Activated CD4-positive, alpha-beta T cell treated with anti-CD3 and anti-CD28 coated beads for 36 hours (primary cell): Measurements from ENCODE around the gene C1S. TPM values are rescaled to one million over a fixed set of nuclear protein-coding genes. Genes with fewer than 3 reads are reported as not detected.
"Not testable (repeated sequence)": the region's sequence is repeated elsewhere in the genome, so short reads cannot be mapped to it uniquely, and the experiment has no call there.

Source experiments
- ATAC-seq: fragments of 200-7000 bp; cut with Tn5 transposase; one replicate; pipeline ENCODE4 v1.10.0; 2021; ENCODE audit warnings: mild to moderate bottlenecking, moderate library complexity
- CTCF ChIA-PET: fragments of 350-600 bp; sonication (Branson Sonifier 250); formaldehyde crosslinking; loops from one replicate; lab custom pipeline; 2021; ENCODE audit warnings: antibody characterized with exemption; lab: Charles Lee
- POLR2A ChIA-PET: fragments of 350-600 bp; sonication (Branson Sonifier 250); formaldehyde crosslinking; loops from one replicate; lab custom pipeline; 2021; ENCODE audit warnings: antibody characterized with exemption, inconsistent platforms; lab: Charles Lee
- DNase-seq: peaks from one replicate; pipeline ENCODE4 v3.0.0-alpha.2; 2020
- H3K27ac Mint-ChIP-seq: one replicate; pipeline ENCODE4 v1.8.0; 2021; ENCODE audit warnings: mixed read lengths
- H3K27me3 Mint-ChIP-seq: one replicate; pipeline ENCODE4 v1.8.0; 2021; ENCODE audit warnings: mixed read lengths
- H3K36me3 Mint-ChIP-seq: one replicate; pipeline ENCODE4 v1.8.0; 2021; ENCODE audit warnings: low read depth, mixed read lengths
- H3K4me1 Mint-ChIP-seq: one replicate; pipeline ENCODE4 v1.8.0; 2021; ENCODE audit warnings: mixed read lengths
- H3K4me3 Mint-ChIP-seq: one replicate; pipeline ENCODE4 v1.8.0; 2021; ENCODE audit warnings: mild to moderate bottlenecking, moderate library complexity, mixed read lengths
- H3K9me3 Mint-ChIP-seq: one replicate; pipeline ENCODE4 v1.8.0; 2021; ENCODE audit warnings: low read depth, mixed read lengths
- intact Hi-C, 2 experiments: fragments of 100-400 bp; cut with DNase I in 1 of 2; cut with micrococcal nuclease in 1 of 2; formaldehyde crosslinking; loops; one replicate each; pipeline versions ENCODE4 v1.14.2 to v1.15.1; 2022 to 2024; cut with DNase I, micrococcal nuclease
- total RNA-seq, 2 experiments: library from RNA; stranded (reverse); gene quantifications; one replicate each; pipeline ENCODE4 v1.2.3, GENCODE V29; 2021

The C1S gene
- total RNA-seq = 1 to 10 TPM; 2.4 to 2.8 TPM

GRCh38 chr12:7060353-7060954 is at the start of gene C1S:
Gene C1S, plus strand, starts transcription at chr12:7060718. Its CDS starts 1,195 bp downstream, at chr12:7061913.
- ATAC-seq (no peak), DNase-seq (no peak)
- H3K4me1 Mint-ChIP-seq = no peaks in the 10 kb centered on the region
- no peak within 1 kb of the TSS for H3K27ac Mint-ChIP-seq
- no peak within 1 kb of the TSS for H3K4me3 Mint-ChIP-seq
- CTCF ChIA-PET = interaction anchor here (0.7 kb wide), 1 partner anchor 114 kb away, joined by 3 read pairs; no protein-coding TSS in a partner anchor
- POLR2A ChIA-PET = no interaction called here
- intact Hi-C loops = no loop called here
- H3K9me3 Mint-ChIP-seq = no peaks in the 10 kb centered on the region
- H3K36me3 Mint-ChIP-seq = no peaks in the 10 kb centered on the region
- peaks cover 12% of the 10 kb centered on the region for H3K27me3 Mint-ChIP-seq

GRCh38 chr12:7011398-7011797 is 49.1 kb upstream of the C1S start:
- intact Hi-C loops, H3K9me3 Mint-ChIP-seq, H3K27me3 Mint-ChIP-seq, H3K27ac Mint-ChIP-seq, ATAC-seq, DNase-seq, H3K4me3 Mint-ChIP-seq: not testable (repeated sequence)
- ChIA-PET POLR2A (interaction anchor here (0.7 kb wide), 1 partner anchor 190 kb away, joined by 3 read pairs; no protein-coding TSS in a partner anchor), CTCF (interaction anchor here (1.7 kb wide), 1 partner anchor 13 kb away, joined by 3 read pairs; no protein-coding TSS in a partner anchor)
- peaks cover 17% of the 10 kb centered on the region for H3K36me3 Mint-ChIP-seq
- H3K4me1 Mint-ChIP-seq = peaks cover 12% of the 10 kb centered on the region

GRCh38 chr12:7012024-7012607 is 48.4 kb upstream of the C1S start:
- POLR2A ChIA-PET = interaction anchor here (0.7 kb wide), 1 partner anchor 191 kb away, joined by 3 read pairs; no protein-coding TSS in a partner anchor

DNA sequence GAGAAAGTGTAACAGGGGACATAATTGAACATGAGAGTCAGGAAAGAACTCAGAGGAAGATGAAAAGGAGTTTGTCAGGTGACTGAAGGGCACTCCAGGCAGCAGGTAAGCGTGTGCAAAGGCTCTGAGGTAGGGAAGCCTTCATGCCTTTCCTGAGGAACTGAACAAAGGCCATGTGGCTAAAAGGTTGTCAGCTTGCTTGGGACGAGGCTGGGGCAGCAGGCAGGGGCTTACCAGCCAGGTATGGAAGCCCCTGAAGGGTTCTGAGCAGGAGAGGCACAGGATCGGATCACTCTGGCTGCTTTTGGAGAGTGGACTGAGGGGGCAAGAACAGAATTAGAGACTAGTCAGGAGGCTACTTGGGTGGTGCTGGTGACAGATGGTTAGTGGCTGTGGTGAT is 47.4 kb upstream of the C1S start:
- Mint-ChIP-seq H3K27me3 (no peaks in the 10 kb centered on the region), H3K4me3 (no peak overlapping the region), H3K9me3 (no peaks in the 10 kb centered on the region), H3K4me1 (peaks cover 26% of the 10 kb centered on the region), H3K36me3 (peaks cover 11% of the 10 kb centered on the region), H3K27ac (no peak overlapping the region)
- ATAC-seq (no peak), DNase-seq (no peak)
- intact Hi-C loops = no loop called here
- ChIA-PET POLR2A (no interaction called here), CTCF (interaction anchor here (1.7 kb wide), 1 partner anchor 15 kb away, joined by 3 read pairs; no protein-coding TSS in a partner anchor)

More at GRCh38 chr12:7012024-7012607, 48.4 kb upstream of the C1S start:
- H3K4me1 Mint-ChIP-seq = peaks cover 19% of the 10 kb centered on the region
- no peaks in the 10 kb centered on the region for H3K27me3 Mint-ChIP-seq
- intact Hi-C loops = no loop called here
- H3K36me3 Mint-ChIP-seq = peaks cover 13% of the 10 kb centered on the region
- DNase-seq = no peak
- ATAC-seq = no peak
- no peak overlapping the region for H3K4me3 Mint-ChIP-seq
- H3K9me3 Mint-ChIP-seq = no peaks in the 10 kb centered on the region
- H3K27ac Mint-ChIP-seq = no peak overlapping the region
- CTCF ChIA-PET = interaction anchor here (0.7 to 1.7 kb wide), 2 partner anchors 14 to 1027 kb away, joined by 3 read pairs; no protein-coding TSS in a partner anchor

- intact Hi-C loops = loop anchor here in 1 of 2 experiments (5.0 kb wide), 2 partner anchors 408 to 1067 kb away; partner anchors contain the start of genes CHD4 and NECAP1
- ATAC-seq = no peak
- DNase-seq = no peak
Measured at GRCh38 chr12:7015555-7016370, 44.8 kb upstream of the C1S start.

DNA sequence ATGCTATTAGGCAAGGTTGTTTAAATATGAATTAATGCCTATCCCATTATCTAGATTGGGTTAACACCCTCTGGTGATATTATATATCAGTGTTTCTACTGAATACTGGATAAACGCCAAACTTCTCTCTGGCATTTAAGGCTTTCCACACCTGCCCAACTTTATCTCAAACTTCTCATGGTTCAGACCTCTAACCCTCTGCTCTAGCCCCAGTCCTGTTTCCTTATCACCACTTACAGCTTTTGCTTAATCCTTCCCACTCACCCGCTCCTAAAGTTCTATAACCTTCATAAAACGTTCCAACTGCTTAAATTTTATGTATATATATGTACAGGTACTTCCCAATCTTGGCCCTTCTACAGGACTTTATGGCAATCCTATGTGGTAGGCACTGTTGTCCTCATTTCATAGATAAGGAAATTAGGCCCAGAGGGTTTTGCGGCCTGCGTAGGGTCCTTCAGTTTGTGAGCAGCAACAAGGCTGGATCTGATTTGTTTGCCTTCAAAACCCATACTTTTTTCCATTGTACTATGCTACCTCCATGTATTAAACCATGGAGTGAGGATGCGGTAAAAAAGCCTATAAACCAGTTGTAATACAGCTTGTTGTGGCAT is 43.5 kb upstream of the C1S start:
- H3K9me3 Mint-ChIP-seq = no peaks in the 10 kb centered on the region
- peak overlapping the region; percentile 83 for H3K4me3 Mint-ChIP-seq
- DNase-seq (no peak), ATAC-seq (no peak)
- peaks cover 29% of the 10 kb centered on the region for H3K4me1 Mint-ChIP-seq
- H3K27me3 Mint-ChIP-seq = no peaks in the 10 kb centered on the region
- intact Hi-C loops = loop anchor here in 1 of 2 experiments (5.0 kb wide), 2 partner anchors 410 to 1065 kb away; partner anchors contain the start of genes CHD4 and NECAP1
- H3K36me3 Mint-ChIP-seq = peaks cover 6% of the 10 kb centered on the region
- POLR2A ChIA-PET = interaction anchor here (0.7 kb wide), 1 partner anchor 228 kb away, joined by 5 read pairs; no protein-coding TSS in a partner anchor
- peak overlapping the region; percentile 75 for H3K27ac Mint-ChIP-seq
- CTCF ChIA-PET = interaction anchor here (1.0 to 2.4 kb wide), 6 partner anchors 9 to 481 kb away, joined by 3 to 11 read pairs (median 4); partner anchors contain the start of genes C12orf57 and RNU7-1

More at GRCh38 chr12:7015555-7016370, 44.8 kb upstream of the C1S start:
- ChIA-PET POLR2A (no interaction called here), CTCF (interaction anchor here (0.6 to 1.1 kb wide), 3 partner anchors 38 to 519 kb away, joined by 3 read pairs; no protein-coding TSS in a partner anchor)
- H3K4me1 Mint-ChIP-seq = peaks cover 29% of the 10 kb centered on the region
- H3K9me3 Mint-ChIP-seq = no peaks in the 10 kb centered on the region
- H3K27ac Mint-ChIP-seq = no peak overlapping the region
- H3K36me3 Mint-ChIP-seq = peaks cover 6% of the 10 kb centered on the region
- no peaks in the 10 kb centered on the region for H3K27me3 Mint-ChIP-seq
- no peak overlapping the region for H3K4me3 Mint-ChIP-seq

- Mint-ChIP-seq H3K9me3 (no peaks in the 10 kb centered on the region), H3K27ac (peak overlapping the region; percentile 75), H3K4me3 (peak overlapping the region; percentile 83), H3K36me3 (peaks cover 6% of the 10 kb centered on the region), H3K4me1 (peaks cover 29% of the 10 kb centered on the region), H3K27me3 (no peaks in the 10 kb centered on the region)
- DNase-seq (peak; percentile 48), ATAC-seq (peak; percentile 2)
- POLR2A ChIA-PET = interaction anchor here (0.6 to 1.4 kb wide), 2 partner anchors 74 to 82 kb away, joined by 3 to 17 read pairs; partner anchors contain the start of genes C12orf57 and RNU7-1
- CTCF ChIA-PET = interaction anchor here (0.5 to 2.4 kb wide), 26 partner anchors 8 to 603 kb away, joined by 3 to 13 read pairs (median 4); partner anchors contain the start of genes C12orf57, C1R, RNU7-1 and SPSB2
- intact Hi-C loops = loop anchor here (1.0 to 5.0 kb wide), 17 partner anchors 48 to 1064 kb away; partner anchors contain the start of genes EMG1 (in 2 of the 2), PHB2 (in 2 of the 2), C12orf57 (in 1 of the 2) and C1R (in 1 of the 2)
Measured at GRCh38 chr12:7017870-7018349, 42.6 kb upstream of the C1S start.

DNA sequence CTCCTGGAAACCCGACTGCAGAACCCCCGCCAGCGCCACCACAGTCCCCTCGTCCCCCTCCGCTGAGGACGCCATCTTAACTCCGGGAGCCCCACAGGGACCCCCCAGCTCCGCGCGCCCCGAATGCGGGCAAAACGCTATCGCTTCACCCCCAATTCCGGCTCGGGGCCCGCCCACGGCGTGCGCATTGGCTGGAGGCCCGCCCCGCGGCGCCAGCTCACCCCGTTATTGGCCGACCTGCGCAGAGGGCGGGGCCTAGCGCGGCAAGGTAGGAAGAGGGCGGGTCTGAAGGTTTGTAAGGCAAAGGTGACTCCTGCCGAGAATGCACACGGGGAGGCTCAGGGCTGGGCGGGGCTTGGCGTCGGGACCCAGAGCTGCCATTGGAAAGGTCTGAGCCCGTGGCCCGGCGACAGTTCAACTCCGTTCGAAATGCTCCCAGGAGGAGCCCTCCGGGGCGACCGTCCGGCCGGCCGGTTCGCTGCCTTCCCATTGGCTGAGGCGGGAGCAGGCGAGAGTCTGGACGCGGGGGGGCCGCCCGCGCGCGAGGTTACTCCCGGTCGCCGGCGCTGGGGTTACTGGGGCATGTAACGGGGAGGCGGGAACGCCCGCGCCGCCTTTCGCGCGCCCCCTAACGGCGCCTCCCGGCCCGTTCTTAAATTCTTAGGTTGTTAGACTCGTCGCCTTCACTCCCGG is 42.0 kb upstream of the C1S start, which contains the start of gene LPCAT3:
Gene LPCAT3, minus strand, starts transcription at position 127 of the 693 bp plus-strand sequence. Its CDS starts 52 bp downstream, at position 75.
- H3K36me3 Mint-ChIP-seq = peaks cover 6% of the 10 kb centered on the region

GRCh38 chr12:7019043-7019569 is 41.4 kb upstream of the C1S start:
- no peak for DNase-seq
- ChIA-PET POLR2A (interaction anchor here (1.4 kb wide), 1 partner anchor 75 kb away, joined by 17 read pairs; the partner anchor contains the start of genes C12orf57 and RNU7-1), CTCF (interaction anchor here (0.6 to 2.4 kb wide), 14 partner anchors 8 to 652 kb away, joined by 3 to 13 read pairs (median 4); partner anchors contain the start of genes C12orf57, RNU7-1 and SPSB2)
- Mint-ChIP-seq H3K4me3 (peak overlapping the region; percentile 83), H3K9me3 (no peaks in the 10 kb centered on the region), H3K4me1 (peaks cover 23% of the 10 kb centered on the region), H3K27ac (peak overlapping the region; percentile 80), H3K27me3 (no peaks in the 10 kb centered on the region), H3K36me3 (peaks cover 6% of the 10 kb centered on the region)
- ATAC-seq = no peak
- intact Hi-C loops = loop anchor here in 1 of 2 experiments (2.0 to 5.0 kb wide), 3 partner anchors 104 to 1063 kb away; partner anchors contain the start of genes CHD4, ENO2 and NECAP1

More for the DNA sequence above, 42.0 kb upstream of the C1S start, which contains the start of gene LPCAT3:
- Mint-ChIP-seq H3K9me3 (no peaks in the 10 kb centered on the region), H3K4me1 (peaks cover 29% of the 10 kb centered on the region), H3K27me3 (no peaks in the 10 kb centered on the region), H3K4me3 (peak within 1 kb of the TSS; percentile 83), H3K27ac (peak within 1 kb of the TSS; percentile 80)
- ChIA-PET CTCF (interaction anchor here (0.5 to 2.4 kb wide), 27 partner anchors 8 to 603 kb away, joined by 3 to 13 read pairs (median 3); partner anchors contain the start of genes C12orf57, C1R, RNU7-1 and SPSB2), POLR2A (interaction anchor here (0.6 to 1.4 kb wide), 2 partner anchors 74 to 83 kb away, joined by 3 to 17 read pairs; partner anchors contain the start of genes C12orf57 and RNU7-1)
- ATAC-seq = peak; percentile 98
- DNase-seq = peak; percentile 98
- intact Hi-C loops = loop anchor here (1.0 to 5.0 kb wide), 17 partner anchors 48 to 1064 kb away; partner anchors contain the start of genes EMG1 (in 2 of the 2), PHB2 (in 2 of the 2), C12orf57 (in 1 of the 2) and C1R (in 1 of the 2)
